ENCODE data around the gene RNF217.

RNF217 gene

DNA sequence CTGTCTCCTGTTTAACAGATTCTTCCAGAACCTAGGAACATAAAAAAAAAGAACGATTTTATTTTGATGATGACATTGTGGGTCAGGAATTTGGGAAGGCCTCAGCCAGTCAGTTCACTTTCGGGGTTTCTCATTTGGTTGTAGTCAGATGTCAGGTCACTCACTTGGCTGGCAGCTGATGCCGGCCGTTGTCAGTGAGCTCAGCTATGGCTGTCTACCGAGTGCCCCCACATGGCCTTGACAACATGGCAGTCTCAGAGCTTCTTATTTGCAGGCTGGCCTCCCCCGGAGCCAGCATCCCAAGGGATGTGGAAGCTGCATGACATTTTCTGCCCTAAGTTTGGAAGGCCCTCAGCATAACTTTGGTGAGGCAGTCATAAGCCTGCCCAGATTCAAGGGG, 11.5 kb downstream of the RNF217 start:
- Histone ChIP-seq H3K4me3 (IDR thresholded peaks at IDR 0.05; ENCODE audit: insufficient read depth, low read depth, low read length) (no peak overlapping the region), H3K27ac (no peak overlapping the region), H3K79me2 (ENCODE audit: insufficient read depth, low read depth) (no peaks in the 10 kb centered on the region), H3K27me3 (ENCODE audit: insufficient read depth, low read depth) (no peaks in the 10 kb centered on the region), H2AFZ (ENCODE audit: low read depth) (no peak overlapping the region), H4K20me1 (ENCODE audit: insufficient read depth) (no peaks in the 10 kb centered on the region), H3K4me2 (no peak overlapping the region), H3K9ac (no peak overlapping the region), H3K4me1 (ENCODE audit: low read depth, poor library complexity, severe bottlenecking) (no peaks in the 10 kb centered on the region), H3K36me3 (ENCODE audit: insufficient read depth) (no peaks in the 10 kb centered on the region)
- TF ChIP-seq, protein P1, sequence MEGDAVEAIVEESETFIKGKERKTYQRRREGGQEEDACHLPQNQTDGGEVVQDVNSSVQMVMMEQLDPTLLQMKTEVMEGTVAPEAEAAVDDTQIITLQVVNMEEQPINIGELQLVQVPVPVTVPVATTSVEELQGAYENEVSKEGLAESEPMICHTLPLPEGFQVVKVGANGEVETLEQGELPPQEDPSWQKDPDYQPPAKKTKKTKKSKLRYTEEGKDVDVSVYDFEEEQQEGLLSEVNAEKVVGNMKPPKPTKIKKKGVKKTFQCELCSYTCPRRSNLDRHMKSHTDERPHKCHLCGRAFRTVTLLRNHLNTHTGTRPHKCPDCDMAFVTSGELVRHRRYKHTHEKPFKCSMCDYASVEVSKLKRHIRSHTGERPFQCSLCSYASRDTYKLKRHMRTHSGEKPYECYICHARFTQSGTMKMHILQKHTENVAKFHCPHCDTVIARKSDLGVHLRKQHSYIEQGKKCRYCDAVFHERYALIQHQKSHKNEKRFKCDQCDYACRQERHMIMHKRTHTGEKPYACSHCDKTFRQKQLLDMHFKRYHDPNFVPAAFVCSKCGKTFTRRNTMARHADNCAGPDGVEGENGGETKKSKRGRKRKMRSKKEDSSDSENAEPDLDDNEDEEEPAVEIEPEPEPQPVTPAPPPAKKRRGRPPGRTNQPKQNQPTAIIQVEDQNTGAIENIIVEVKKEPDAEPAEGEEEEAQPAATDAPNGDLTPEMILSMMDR (conservative IDR thresholded peaks at IDR 0.05; ENCODE audit: low read depth, low read length), result no peak

GRCh38 chr6:124974771-124975377, 12.6 kb downstream of the RNF217 start:
- H3K4me1 ChIP-seq (ENCODE audit: low read depth, poor library complexity, severe bottlenecking), result no peaks in the 10 kb centered on the region
- H3K4me3 ChIP-seq (IDR thresholded peaks at IDR 0.05; ENCODE audit: insufficient read depth, low read depth, low read length), result no peak overlapping the region
- TF ChIP-seq, protein P1 (conservative IDR thresholded peaks at IDR 0.05; ENCODE audit: low read depth, low read length), result no peak
- no peak overlapping the region for H3K27ac ChIP-seq
- H3K27me3 ChIP-seq (ENCODE audit: insufficient read depth, low read depth), result no peaks in the 10 kb centered on the region
- H3K4me2 ChIP-seq, result no peak overlapping the region
- no peaks in the 10 kb centered on the region for H3K79me2 ChIP-seq (ENCODE audit: insufficient read depth, low read depth)
- no peak overlapping the region for H2AFZ ChIP-seq (ENCODE audit: low read depth)
- no peaks in the 10 kb centered on the region for H3K36me3 ChIP-seq (ENCODE audit: insufficient read depth)
- no peak overlapping the region for H3K9ac ChIP-seq
- no peaks in the 10 kb centered on the region for H4K20me1 ChIP-seq (ENCODE audit: insufficient read depth)

DNA sequence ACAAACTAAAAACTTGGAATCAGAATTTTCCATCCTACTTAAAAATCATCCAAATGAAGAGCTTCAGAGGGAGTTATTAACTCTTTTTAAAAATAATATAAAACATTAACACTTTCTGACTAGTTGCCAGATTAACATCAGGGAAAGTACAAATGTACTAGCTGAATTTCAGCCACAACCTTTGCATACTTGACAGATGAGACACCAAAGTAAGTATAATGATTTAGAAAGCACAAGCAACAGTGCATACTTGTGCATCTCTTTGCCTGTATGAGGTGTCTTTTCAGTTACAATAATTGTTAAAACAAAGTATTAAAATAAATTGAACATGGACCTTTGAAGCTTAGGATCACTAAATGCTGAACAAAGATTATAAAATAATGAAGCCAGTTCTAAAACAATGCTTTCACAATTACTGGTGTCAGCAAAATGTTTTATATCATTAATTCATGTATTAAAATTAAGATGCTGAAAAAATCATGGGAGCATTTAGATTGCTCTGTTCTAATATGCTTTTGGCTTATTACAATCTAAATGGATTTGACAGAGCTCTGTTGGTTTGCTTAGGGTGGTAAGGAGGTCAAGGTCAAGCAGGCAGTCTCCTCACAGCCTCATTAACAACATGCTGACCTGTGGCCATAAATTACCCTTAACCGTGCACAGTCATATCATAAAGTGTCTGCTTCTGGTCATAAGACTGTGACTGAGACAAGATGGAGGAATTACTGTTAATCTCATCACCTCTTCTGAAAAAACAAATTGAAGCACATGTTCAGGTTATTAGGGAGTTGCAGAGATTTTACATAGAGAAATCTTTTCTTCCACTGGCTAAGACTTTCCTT, 15.1 kb downstream of the RNF217 start:
- TF ChIP-seq, protein P1 (conservative IDR thresholded peaks at IDR 0.05; ENCODE audit: low read depth, low read length), result no peak
- no peaks in the 10 kb centered on the region for H3K79me2 ChIP-seq (ENCODE audit: insufficient read depth, low read depth)
- no peaks in the 10 kb centered on the region for H3K4me1 ChIP-seq (ENCODE audit: low read depth, poor library complexity, severe bottlenecking)
- H4K20me1 ChIP-seq (ENCODE audit: insufficient read depth), result no peaks in the 10 kb centered on the region
- H3K9ac ChIP-seq, result no peak overlapping the region
- H2AFZ ChIP-seq (ENCODE audit: low read depth), result no peak overlapping the region
- no peak overlapping the region for H3K4me2 ChIP-seq
- H3K27me3 ChIP-seq (ENCODE audit: insufficient read depth, low read depth), result no peaks in the 10 kb centered on the region
- H3K4me3 ChIP-seq (IDR thresholded peaks at IDR 0.05; ENCODE audit: insufficient read depth, low read depth, low read length), result no peak overlapping the region
- no peak overlapping the region for H3K27ac ChIP-seq
- no peaks in the 10 kb centered on the region for H3K36me3 ChIP-seq (ENCODE audit: insufficient read depth)

DNA sequence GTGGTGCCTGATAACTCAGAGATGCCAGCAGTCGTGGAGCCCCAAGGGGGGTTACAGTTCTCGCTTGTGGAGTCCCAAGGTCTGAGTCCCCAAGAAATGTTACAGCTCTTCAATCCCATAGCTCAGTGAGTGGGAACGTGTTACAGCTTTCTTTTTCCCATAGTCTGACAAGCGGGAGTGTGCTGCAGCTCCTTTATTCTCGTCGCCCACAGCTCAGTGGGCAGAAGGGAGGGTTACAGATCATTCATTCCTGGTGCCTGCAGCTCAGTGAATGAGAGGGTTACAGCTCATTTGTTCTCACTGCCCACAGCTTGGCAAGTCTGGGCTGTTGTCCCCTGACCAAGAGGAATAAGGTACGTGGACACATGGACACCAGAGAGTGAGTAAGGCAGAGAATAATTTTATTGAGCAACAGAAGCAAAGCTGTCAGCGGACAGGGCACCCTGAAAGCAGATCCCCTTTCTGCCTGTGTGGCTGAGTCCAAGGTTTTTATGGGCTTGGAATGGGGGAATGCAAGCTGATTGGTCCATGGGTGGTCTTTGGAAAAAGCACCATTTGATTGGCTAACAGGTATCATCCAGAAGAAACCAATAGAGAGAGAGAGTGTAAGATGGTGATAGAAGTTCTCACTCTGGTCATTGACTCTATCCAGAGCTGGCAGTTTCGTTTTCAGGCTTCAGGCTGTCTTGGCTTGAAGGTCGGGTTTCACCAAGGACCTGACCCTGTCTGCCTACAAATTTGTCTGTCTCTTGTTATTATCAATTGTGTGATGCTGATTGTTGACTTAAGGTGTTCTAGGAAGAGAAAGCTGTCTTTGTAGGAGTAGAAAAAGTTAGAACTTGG, 16.4 kb downstream of the RNF217 start:
- H3K4me1 ChIP-seq (ENCODE audit: low read depth, poor library complexity, severe bottlenecking), result no peaks in the 10 kb centered on the region
- no peaks in the 10 kb centered on the region for H3K79me2 ChIP-seq (ENCODE audit: insufficient read depth, low read depth)
- H3K36me3 ChIP-seq (ENCODE audit: insufficient read depth), result no peaks in the 10 kb centered on the region

More for the DNA sequence above, 16.4 kb downstream of the RNF217 start:
- Histone ChIP-seq H3K9ac (no peak overlapping the region), H2AFZ (ENCODE audit: low read depth) (no peak overlapping the region), H3K4me3 (IDR thresholded peaks at IDR 0.05; ENCODE audit: insufficient read depth, low read depth, low read length) (no peak overlapping the region), H3K27me3 (ENCODE audit: insufficient read depth, low read depth) (no peaks in the 10 kb centered on the region), H3K4me2 (no peak overlapping the region), H4K20me1 (ENCODE audit: insufficient read depth) (no peaks in the 10 kb centered on the region), H3K27ac (no peak overlapping the region)
- TF ChIP-seq, protein P1 (conservative IDR thresholded peaks at IDR 0.05; ENCODE audit: low read depth, low read length), result no peak

Data from KMS-11 (cell line).